Osteoblast (primary cell): ENCODE measurements around the gene GNB5. TPM values are rescaled to one million over a fixed set of nuclear protein-coding genes. Genes with fewer than 3 reads are reported as not detected.
A peak's percentile ranks its signal among the peaks of the same experiment; 100 is the strongest.
"Not testable (repeated sequence)": the region's sequence is repeated elsewhere in the genome, so short reads cannot be mapped to it uniquely, and the experiment has no call there.

Source experiments
- DNase-seq: peaks from one replicate; pipeline ENCODE4 v3.0.0; 2011; ENCODE audit warnings: low spot score, mixed read lengths; ENCODE audit not compliant: insufficient read length; ENCODE audit errors: missing footprints
- H2AFZ ChIP-seq: 2 replicates; pipeline ENCODE4 v1.6.0; 2011; ENCODE audit warnings: mild to moderate bottlenecking, low read length
- H3K27ac ChIP-seq: 2 replicates; pipeline ENCODE4 v1.5.1; 2011; ENCODE audit warnings: mild to moderate bottlenecking, low read depth, low read length, moderate library complexity
- H3K27me3 ChIP-seq: 2 replicates; pipeline ENCODE4 v1.6.0; 2012; ENCODE audit warnings: mild to moderate bottlenecking, control low read depth, inconsistent platforms, low read length, moderate library complexity; ENCODE audit not compliant: insufficient read depth
- H3K36me3 ChIP-seq: 2 replicates; pipeline ENCODE4 v1.5.1; 2011; ENCODE audit warnings: mild to moderate bottlenecking, low read length, control low read depth, moderate library complexity; ENCODE audit not compliant: insufficient read depth
- H3K4me1 ChIP-seq: 2 replicates; pipeline ENCODE4 v1.5.1; 2011; ENCODE audit warnings: mild to moderate bottlenecking, low read length, control low read depth, moderate library complexity; ENCODE audit not compliant: insufficient read depth
- H3K4me2 ChIP-seq: 2 replicates; pipeline ENCODE4 v1.6.0; 2011; ENCODE audit warnings: mild to moderate bottlenecking, low read length; ENCODE audit not compliant: insufficient read depth
- H3K4me3 ChIP-seq: fragments of 200-600 bp; sonication (generic); 3 replicates; pipeline ENCODE4 v1.5.1; 2012; ENCODE audit warnings: mild to moderate bottlenecking, low read length, inconsistent platforms; ENCODE audit not compliant: insufficient read depth
- H3K79me2 ChIP-seq: 2 replicates; pipeline ENCODE4 v1.6.0; 2012; ENCODE audit warnings: mild to moderate bottlenecking, low read length, control low read depth, inconsistent platforms; ENCODE audit not compliant: insufficient read depth
- H3K9me3 ChIP-seq: 2 replicates; pipeline ENCODE4 v1.5.1; 2011; ENCODE audit warnings: low read depth, low read length, control low read depth
- H4K20me1 ChIP-seq: 2 replicates; pipeline ENCODE4 v1.6.0; 2012; ENCODE audit warnings: mild to moderate bottlenecking, low read length, control low read depth; ENCODE audit not compliant: insufficient read depth
- total RNA-seq: library from RNA; depleted of rRNA; stranded (reverse); fragments of >200 nt; gene quantifications from 2 replicates; pipeline ENCODE4 v1.2.3, GENCODE V29; 2012
- TF ChIP-seq, protein P1 (sequence below): IDR thresholded peaks from 2 replicates; pipeline ENCODE4 v1.5.1; 2011; ENCODE audit warnings: mild to moderate bottlenecking, low read depth, low read length, moderate library complexity; ENCODE audit errors: extremely low read depth

The GNB5 gene
- total RNA-seq, 1 donor = 26.4 TPM

DNA sequence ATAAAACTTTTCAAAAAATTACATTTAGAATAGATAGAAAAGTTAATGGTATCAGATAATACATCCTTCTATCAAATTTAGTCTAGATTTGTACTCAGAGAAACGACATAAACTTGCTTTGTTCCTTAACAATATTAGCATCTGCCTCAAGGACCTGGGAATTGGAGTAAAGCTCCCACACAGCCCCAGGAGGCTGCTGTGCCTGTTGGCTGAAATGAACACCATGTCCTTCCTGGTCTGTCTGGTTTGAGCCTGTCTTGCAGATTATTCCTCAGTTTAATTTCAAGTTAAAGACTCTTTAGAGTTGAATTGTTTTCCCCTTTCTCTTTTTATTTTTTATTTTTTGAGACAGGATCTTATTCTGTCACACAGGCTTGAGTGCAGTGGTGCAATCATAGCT lies 19.4 kb downstream of the GNB5 start:
- no peak for DNase-seq
- no peaks in the 10 kb centered on the region for H3K36me3 ChIP-seq
- no peaks in the 10 kb centered on the region for H4K20me1 ChIP-seq
- peaks cover 2% of the 10 kb centered on the region for H3K79me2 ChIP-seq
- H3K27ac ChIP-seq = no peak overlapping the region
- H3K27me3 ChIP-seq = no peaks in the 10 kb centered on the region
- no peaks in the 10 kb centered on the region for H3K9me3 ChIP-seq
- peak overlapping the region; percentile 28 for H3K4me2 ChIP-seq
- H3K4me1 ChIP-seq = no peaks in the 10 kb centered on the region
- no peak overlapping the region for H2AFZ ChIP-seq
- H3K4me3 ChIP-seq = no peak overlapping the region
- TF ChIP-seq, protein P1, sequence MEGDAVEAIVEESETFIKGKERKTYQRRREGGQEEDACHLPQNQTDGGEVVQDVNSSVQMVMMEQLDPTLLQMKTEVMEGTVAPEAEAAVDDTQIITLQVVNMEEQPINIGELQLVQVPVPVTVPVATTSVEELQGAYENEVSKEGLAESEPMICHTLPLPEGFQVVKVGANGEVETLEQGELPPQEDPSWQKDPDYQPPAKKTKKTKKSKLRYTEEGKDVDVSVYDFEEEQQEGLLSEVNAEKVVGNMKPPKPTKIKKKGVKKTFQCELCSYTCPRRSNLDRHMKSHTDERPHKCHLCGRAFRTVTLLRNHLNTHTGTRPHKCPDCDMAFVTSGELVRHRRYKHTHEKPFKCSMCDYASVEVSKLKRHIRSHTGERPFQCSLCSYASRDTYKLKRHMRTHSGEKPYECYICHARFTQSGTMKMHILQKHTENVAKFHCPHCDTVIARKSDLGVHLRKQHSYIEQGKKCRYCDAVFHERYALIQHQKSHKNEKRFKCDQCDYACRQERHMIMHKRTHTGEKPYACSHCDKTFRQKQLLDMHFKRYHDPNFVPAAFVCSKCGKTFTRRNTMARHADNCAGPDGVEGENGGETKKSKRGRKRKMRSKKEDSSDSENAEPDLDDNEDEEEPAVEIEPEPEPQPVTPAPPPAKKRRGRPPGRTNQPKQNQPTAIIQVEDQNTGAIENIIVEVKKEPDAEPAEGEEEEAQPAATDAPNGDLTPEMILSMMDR = no peak

DNA sequence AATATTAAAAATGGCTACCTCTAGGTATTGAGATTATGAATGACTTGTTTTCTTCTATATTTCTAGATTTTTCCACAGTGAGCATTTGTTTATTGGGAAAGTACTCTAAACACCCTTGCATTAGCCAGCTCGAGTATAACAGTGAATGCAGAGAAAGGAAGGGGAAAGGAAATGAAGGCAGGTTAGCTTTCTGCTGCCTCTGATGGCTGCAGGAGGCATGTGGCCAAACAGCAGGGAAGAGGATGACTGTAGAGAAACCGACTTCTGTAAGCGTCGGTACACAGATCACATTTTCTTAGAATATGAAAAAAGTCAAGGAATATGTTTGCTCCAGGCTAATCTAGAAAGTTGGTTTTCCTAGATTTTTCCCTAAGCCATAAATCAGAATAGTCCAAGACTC lies 19.8 kb downstream of the GNB5 start:
- Histone ChIP-seq H3K79me2 (peaks cover 2% of the 10 kb centered on the region), H4K20me1 (no peaks in the 10 kb centered on the region), H3K27me3 (no peaks in the 10 kb centered on the region), H3K4me2 (peak overlapping the region; percentile 28), H2AFZ (no peak overlapping the region), H3K36me3 (no peaks in the 10 kb centered on the region), H3K4me1 (no peaks in the 10 kb centered on the region), H3K4me3 (no peak overlapping the region), H3K9me3 (no peaks in the 10 kb centered on the region), H3K27ac (no peak overlapping the region)
- TF ChIP-seq, protein P1 = no peak
- DNase-seq = no peak

DNA sequence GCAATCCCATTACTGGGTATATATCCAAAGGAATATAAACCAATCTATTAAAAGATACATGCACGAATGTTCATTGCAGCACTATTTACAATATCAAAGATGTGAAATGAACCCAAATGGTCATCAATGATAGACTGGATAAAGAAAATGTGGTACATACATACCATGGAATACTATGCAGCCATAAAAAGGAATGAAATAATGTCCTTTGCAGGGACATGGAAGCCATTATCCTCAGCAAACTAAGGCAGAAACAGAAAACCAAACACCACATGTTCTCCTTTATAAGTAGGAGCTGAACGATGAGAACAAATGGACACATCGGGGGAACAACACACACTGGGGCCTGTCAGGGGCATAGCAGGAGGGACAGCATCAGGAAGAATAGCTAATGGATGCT lies 21.0 kb downstream of the GNB5 start:
- not testable (repeated sequence) for H3K4me2 ChIP-seq, H3K4me1 ChIP-seq, H4K20me1 ChIP-seq, H3K36me3 ChIP-seq, DNase-seq, H3K9me3 ChIP-seq, H3K27me3 ChIP-seq, H3K79me2 ChIP-seq, H3K4me3 ChIP-seq, H3K27ac ChIP-seq, H2AFZ ChIP-seq

DNA sequence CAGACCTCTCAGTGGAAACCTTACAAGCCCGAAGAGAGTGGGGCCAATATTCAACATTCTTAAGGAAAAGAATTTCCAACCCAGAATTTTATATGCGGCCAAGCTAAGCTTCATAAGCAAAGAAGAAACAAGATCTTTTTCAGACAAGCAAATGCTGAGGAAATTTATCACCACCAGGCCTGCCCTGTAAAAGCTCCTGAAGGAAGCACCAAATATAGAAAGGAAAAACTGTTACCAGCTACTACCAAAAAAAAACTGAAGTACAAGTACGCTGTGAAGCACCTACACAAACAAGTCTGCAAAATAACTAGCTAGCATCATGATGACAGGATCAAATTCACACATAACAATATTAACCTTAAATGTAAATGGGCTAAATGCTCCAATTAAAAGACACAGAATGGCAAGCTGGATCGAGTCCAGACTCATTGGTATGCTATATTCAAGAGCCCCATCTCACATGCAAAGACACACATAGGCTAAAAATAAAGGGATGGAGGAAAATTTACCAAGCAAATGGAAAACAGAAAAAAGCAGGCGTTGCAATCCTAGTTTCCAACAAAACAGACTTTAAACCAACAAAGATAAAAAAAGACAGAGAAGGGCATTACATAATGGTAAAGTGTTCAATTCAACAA lies 25.6 kb downstream of the GNB5 start:
- not testable (repeated sequence) for H3K4me1 ChIP-seq

DNA sequence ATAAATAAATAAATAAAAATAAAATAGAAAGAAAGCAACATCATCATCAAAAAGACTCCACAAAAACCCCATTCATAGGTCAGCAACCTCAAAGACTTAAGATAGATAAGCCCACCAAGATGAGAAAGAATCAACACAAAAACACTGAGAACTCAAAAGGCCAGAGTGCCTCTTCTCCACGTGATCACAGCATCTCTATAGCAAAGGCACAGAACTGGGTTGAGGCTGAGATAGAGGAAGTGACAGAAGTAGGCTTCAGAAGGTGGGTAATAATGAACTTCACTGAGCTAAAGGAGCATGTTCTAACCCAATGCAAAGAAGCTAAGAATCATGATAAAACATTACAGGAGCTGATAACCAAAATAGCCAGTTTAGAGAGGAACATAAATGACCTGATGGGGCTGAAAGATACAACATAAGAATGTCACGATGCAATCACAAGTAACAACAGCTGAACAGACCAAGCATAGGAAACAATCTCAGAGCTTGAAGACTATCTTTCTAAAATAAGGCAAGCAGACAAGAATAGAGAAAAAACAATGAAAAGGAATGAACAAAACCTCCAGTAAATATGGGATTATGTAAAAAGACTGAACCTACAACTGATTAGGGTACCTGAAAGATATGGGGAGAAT lies 26.4 kb downstream of the GNB5 start:
- H3K4me2 ChIP-seq = no peak overlapping the region
- no peaks in the 10 kb centered on the region for H3K4me1 ChIP-seq
- no peaks in the 10 kb centered on the region for H3K36me3 ChIP-seq
- DNase-seq = no peak
- no peaks in the 10 kb centered on the region for H3K27me3 ChIP-seq
- H3K4me3 ChIP-seq = no peak overlapping the region
- H4K20me1 ChIP-seq = no peaks in the 10 kb centered on the region
- H2AFZ ChIP-seq = no peak overlapping the region
- H3K27ac ChIP-seq = no peak overlapping the region
- H3K79me2 ChIP-seq = no peaks in the 10 kb centered on the region
- H3K9me3 ChIP-seq = no peaks in the 10 kb centered on the region
- TF ChIP-seq, protein P1 = no peak

More for the DNA sequence above, 25.6 kb downstream of the GNB5 start:
- H3K79me2 ChIP-seq, H3K4me2 ChIP-seq, H3K4me3 ChIP-seq, H3K36me3 ChIP-seq, H2AFZ ChIP-seq, H3K27me3 ChIP-seq, H3K27ac ChIP-seq, H3K9me3 ChIP-seq, DNase-seq, H4K20me1 ChIP-seq: not testable (repeated sequence)
